ENCODE data around the gene PANK3. TPM values are rescaled to one million over a fixed set of nuclear protein-coding genes. Genes with fewer than 3 reads are reported as not detected.

PANK3 gene
- 97.9 and 111 TPM in 2 replicates for total RNA-seq (2014; rRNA removed; shearing (Covaris generic))

DNA sequence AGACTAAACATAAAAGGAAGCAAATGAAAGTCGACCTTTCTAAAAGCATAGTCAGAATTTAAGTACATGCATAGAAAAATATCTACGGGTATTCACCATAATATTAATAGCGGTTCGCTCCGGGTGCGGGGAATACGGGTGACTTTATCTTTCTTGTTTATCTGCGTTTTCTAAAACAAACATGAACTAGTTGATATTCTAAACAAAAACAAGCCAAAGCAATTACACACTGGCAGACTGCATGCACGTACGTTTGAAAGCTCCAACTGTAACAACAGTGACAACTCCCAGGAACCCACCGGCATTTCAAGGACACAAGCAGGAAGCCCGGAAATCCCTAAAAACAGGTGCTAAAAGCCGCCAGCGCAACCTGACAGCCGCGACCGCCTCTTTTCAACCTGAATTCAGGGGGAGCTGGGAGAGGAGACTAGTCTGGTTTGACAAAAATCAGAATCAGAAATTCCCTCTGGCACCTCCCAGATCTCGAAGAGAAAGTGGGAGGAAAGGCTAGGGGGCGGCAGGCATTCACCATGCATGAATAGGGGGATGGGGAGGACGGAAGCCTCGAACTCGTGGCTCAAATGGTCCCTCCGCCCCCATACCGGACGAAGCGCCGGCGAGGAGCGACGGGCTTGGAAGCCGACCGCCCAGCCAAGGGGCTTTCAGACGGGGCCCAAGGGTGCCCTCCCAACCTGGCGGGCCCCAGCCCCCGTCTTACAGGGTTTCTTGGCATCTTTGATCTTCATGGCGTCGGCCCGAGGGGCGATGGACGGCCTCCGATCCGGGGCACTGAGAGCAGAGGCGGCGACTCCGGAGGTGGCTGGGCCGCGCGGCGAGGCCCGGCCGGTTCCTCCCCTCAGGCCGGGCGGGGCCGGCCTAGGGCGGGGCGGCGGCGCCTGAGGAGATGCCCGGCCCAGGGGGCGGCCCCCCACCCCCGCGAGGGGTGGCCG, at the start of gene PANK3:
PANK3 (minus strand) TSS at position 831 of the 950 bp plus-strand sequence; CDS start at position 746, 85 bp downstream.
- Histone ChIP-seq H3K4me3 (peak within 1 kb of the TSS; percentile 90), H3K4me1 (0 out of 2 replicates have a peak, but pooled peaks cover 3% of the 10 kb centered on the region), H3K9me3 (replicated peaks) (no peaks in the 10 kb centered on the region), H3K27me3 (no peaks in the 10 kb centered on the region), H3K36me3 (peaks cover 21% of the 10 kb centered on the region), H3K27ac (peak within 1 kb of the TSS; percentile 95)
- peak; percentile 72 to 85 for DNase-seq

DNA sequence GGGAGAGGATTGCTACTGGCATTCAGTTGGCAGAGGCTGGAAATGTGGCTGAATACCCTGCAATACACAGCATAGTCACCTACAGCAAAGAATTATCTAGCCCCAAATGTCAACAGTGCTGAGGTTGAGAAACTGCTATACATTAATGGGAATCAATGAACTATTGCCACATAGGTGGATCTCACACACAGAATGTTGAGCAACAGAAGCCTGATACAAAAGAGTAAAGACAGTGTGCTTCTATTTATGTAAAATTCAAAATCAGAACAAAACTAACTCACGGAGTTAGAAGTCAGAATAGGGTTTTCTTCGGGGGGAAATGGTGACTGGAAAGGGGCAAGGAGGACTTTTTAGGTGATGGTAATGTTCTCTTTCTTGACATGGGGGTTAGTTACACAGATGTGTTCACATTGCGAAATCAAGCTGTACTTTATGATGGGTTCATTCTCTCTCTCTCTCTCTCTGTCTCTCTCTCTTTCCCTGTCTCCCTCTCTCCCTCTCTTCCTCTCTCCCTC, 45.7 kb upstream of the PANK3 start:
- no peak for DNase-seq
- Histone ChIP-seq H3K4me3 (no peak overlapping the region), H3K36me3 (no peaks in the 10 kb centered on the region), H3K9me3 (replicated peaks) (no peaks in the 10 kb centered on the region), H3K4me1 (no peaks in the 10 kb centered on the region), H3K27ac (no peak overlapping the region), H3K27me3 (no peaks in the 10 kb centered on the region)

- Histone ChIP-seq H3K27ac (no peak overlapping the region), H3K27me3 (no peaks in the 10 kb centered on the region), H3K9me3 (replicated peaks) (no peaks in the 10 kb centered on the region), H3K4me3 (no peak overlapping the region), H3K4me1 (no peaks in the 10 kb centered on the region), H3K36me3 (no peaks in the 10 kb centered on the region)
- DNase-seq: no peak
Measured at GRCh38 chr5:168620807-168621206, 41.6 kb upstream of the PANK3 start.

GRCh38 chr5:168614661-168615060, 35.5 kb upstream of the PANK3 start:
- DNase-seq: no peak
- no peaks in the 10 kb centered on the region for H3K9me3 ChIP-seq (replicated peaks)
- H3K27ac ChIP-seq: no peak overlapping the region
- H3K27me3 ChIP-seq: no peaks in the 10 kb centered on the region
- peaks cover 2% of the 10 kb centered on the region; the same call in 1 of the 2 replicates for H3K4me1 ChIP-seq
- no peaks in the 10 kb centered on the region for H3K36me3 ChIP-seq
- no peak overlapping the region for H3K4me3 ChIP-seq

DNA sequence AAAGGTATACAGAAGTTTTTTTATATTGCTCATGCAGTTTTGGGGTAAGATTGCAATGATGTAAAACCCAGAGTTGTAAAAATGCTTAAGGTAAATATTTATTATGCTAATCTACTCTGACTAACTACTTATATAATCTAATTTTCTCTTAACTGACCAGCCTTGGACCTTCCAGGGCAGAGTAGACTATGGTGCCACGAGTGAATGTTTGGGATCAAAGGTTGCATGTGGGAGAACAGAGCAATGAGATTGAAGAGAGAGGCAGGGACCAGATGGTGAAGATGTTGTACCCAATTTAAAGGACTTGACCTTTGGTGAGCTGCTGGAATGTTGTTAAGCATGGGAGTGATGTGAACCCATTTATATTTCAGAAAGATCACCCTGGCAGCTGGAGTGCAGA, 34.8 kb upstream of the PANK3 start:
- H3K27ac ChIP-seq: no peak overlapping the region
- peaks cover 2% of the 10 kb centered on the region; the same call in 1 of the 2 replicates for H3K4me1 ChIP-seq
- H3K27me3 ChIP-seq: no peaks in the 10 kb centered on the region
- H3K36me3 ChIP-seq: no peaks in the 10 kb centered on the region
- no peaks in the 10 kb centered on the region for H3K9me3 ChIP-seq (replicated peaks)
- H3K4me3 ChIP-seq: no peak overlapping the region
- no peak for DNase-seq

GRCh38 chr5:168613396-168613795, 34.2 kb upstream of the PANK3 start:
- Histone ChIP-seq H3K27me3 (0 out of 2 replicates have a peak, but pooled peaks cover 4% of the 10 kb centered on the region), H3K4me3 (no peak overlapping the region), H3K9me3 (replicated peaks) (no peaks in the 10 kb centered on the region), H3K4me1 (peaks cover 2% of the 10 kb centered on the region; the same call in 1 of the 2 replicates), H3K36me3 (no peaks in the 10 kb centered on the region), H3K27ac (no peak overlapping the region)
- DNase-seq: no peak

GRCh38 chr5:168612996-168613395, 33.8 kb upstream of the PANK3 start:
- Histone ChIP-seq H3K36me3 (no peaks in the 10 kb centered on the region), H3K9me3 (replicated peaks) (no peaks in the 10 kb centered on the region), H3K4me1 (peaks cover 2% of the 10 kb centered on the region; the same call in 1 of the 2 replicates), H3K27ac (no peak overlapping the region), H3K27me3 (0 out of 2 replicates have a peak, but pooled peaks cover 5% of the 10 kb centered on the region), H3K4me3 (no peak overlapping the region)
- DNase-seq: no peak

GRCh38 chr5:168612123-168612522, 33.0 kb upstream of the PANK3 start:
- H3K9me3 ChIP-seq (replicated peaks): no peaks in the 10 kb centered on the region
- H3K27ac ChIP-seq: no peak overlapping the region
- no peak overlapping the region for H3K4me3 ChIP-seq
- 0 out of 2 replicates have a peak, but pooled peaks cover 5% of the 10 kb centered on the region for H3K27me3 ChIP-seq
- no peaks in the 10 kb centered on the region for H3K36me3 ChIP-seq
- DNase-seq: no peak
- peaks cover 2% of the 10 kb centered on the region; the same call in 1 of the 2 replicates for H3K4me1 ChIP-seq

- no peaks in the 10 kb centered on the region for H3K9me3 ChIP-seq (replicated peaks)
- peaks cover 2% of the 10 kb centered on the region; the same call in 1 of the 2 replicates for H3K4me1 ChIP-seq
- no peak overlapping the region for H3K27ac ChIP-seq
- H3K36me3 ChIP-seq: no peaks in the 10 kb centered on the region
- 0 out of 2 replicates have a peak, but pooled peaks cover 5% of the 10 kb centered on the region for H3K27me3 ChIP-seq
- DNase-seq: no peak
- no peak overlapping the region for H3K4me3 ChIP-seq
Measured at GRCh38 chr5:168611165-168611564, 32.0 kb upstream of the PANK3 start.

DNA sequence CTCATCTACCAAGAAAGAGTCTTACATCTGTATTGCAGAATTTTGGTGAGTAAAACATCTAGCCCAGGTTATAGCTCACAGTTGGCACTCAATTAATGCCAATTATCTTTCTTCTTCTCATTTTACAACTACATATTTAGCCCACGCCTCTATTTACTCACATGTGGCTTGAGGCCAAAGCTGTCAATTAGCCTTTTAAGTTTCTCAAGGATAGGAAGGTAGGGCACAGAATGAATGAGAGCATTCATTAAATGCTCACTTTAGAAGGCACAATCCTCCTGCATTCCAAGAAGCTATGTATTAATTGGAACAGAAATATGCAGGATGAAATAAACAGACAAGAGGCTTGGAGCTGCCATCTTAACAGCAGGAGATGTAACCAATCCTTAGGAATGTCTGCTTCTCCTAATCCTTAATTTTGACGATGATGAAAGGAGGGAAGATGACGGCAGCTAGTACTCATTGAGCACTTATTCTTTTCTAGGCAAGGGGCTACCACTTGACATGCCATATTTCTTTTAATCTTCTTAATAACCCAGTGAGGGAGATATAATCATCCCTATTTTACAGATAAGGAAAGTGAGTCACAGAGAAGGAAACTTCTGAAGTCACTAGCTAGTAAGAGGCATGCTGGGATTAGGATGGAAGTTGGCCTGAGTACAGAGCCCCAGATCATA, 30.8 kb upstream of the PANK3 start:
- Histone ChIP-seq H3K4me1 (peaks cover 2% of the 10 kb centered on the region; the same call in 1 of the 2 replicates), H3K27me3 (0 out of 2 replicates have a peak, but pooled peaks cover 5% of the 10 kb centered on the region), H3K4me3 (no peak overlapping the region), H3K27ac (no peak overlapping the region), H3K9me3 (replicated peaks) (no peaks in the 10 kb centered on the region), H3K36me3 (no peaks in the 10 kb centered on the region)
- DNase-seq: no peak

DNA sequence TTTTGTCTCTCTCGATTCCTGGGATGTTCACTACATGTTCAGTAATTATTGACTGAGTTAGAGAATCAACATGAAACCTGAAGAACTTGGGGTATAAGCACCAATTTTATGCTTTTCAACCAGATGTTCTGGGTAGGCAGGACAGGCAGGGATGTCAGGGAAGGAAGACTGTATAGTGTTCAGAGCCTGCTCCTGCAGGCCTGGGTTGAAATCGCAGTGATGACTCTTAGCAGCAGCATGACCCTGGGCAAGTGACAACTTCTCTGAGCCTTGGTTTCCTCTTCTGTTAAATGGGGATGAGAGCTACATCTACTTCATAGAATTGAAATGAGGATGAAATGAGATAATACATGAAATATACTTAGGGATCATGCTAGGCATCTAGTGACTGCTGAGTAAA, 29.7 kb upstream of the PANK3 start:
- no peak overlapping the region for H3K27ac ChIP-seq
- peaks cover 2% of the 10 kb centered on the region; the same call in 1 of the 2 replicates for H3K4me1 ChIP-seq
- H3K9me3 ChIP-seq (replicated peaks): no peaks in the 10 kb centered on the region
- no peak overlapping the region for H3K4me3 ChIP-seq
- H3K36me3 ChIP-seq: no peaks in the 10 kb centered on the region
- 0 out of 2 replicates have a peak, but pooled peaks cover 5% of the 10 kb centered on the region for H3K27me3 ChIP-seq
- no peak for DNase-seq

DNA sequence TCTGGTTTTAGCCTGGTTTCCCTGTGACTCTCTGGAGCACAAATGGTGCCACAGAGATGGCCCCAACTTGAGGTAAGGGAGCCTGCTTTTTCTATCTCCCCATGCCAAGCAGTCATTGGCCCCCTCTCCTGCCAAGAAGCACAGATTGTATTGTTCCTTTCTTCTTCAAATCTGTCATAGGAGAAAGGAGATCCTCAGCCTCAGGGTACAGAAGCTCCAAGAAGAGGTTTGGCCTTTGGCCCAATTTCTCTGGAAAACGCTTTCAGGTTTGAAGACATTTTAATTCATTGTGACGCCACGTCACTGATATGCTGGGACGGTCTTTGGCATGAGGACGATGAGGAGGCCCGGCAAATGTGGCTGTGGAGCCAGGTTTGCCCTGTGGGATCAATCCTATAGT, 29.2 kb upstream of the PANK3 start:
- DNase-seq: no peak
- no peaks in the 10 kb centered on the region for H3K36me3 ChIP-seq
- no peak overlapping the region for H3K4me3 ChIP-seq
- peaks cover 2% of the 10 kb centered on the region; the same call in 1 of the 2 replicates for H3K4me1 ChIP-seq
- H3K27me3 ChIP-seq: 0 out of 2 replicates have a peak, but pooled peaks cover 5% of the 10 kb centered on the region
- H3K27ac ChIP-seq: no peak overlapping the region
- no peaks in the 10 kb centered on the region for H3K9me3 ChIP-seq (replicated peaks)

- DNase-seq: no peak
- no peak overlapping the region for H3K4me3 ChIP-seq
- H3K36me3 ChIP-seq: no peaks in the 10 kb centered on the region
- H3K27ac ChIP-seq: no peak overlapping the region
- H3K4me1 ChIP-seq: peaks cover 2% of the 10 kb centered on the region; the same call in 1 of the 2 replicates
- no peaks in the 10 kb centered on the region for H3K9me3 ChIP-seq (replicated peaks)
- 0 out of 2 replicates have a peak, but pooled peaks cover 5% of the 10 kb centered on the region for H3K27me3 ChIP-seq
Measured at GRCh38 chr5:168607946-168608345, 28.8 kb upstream of the PANK3 start.

DNA sequence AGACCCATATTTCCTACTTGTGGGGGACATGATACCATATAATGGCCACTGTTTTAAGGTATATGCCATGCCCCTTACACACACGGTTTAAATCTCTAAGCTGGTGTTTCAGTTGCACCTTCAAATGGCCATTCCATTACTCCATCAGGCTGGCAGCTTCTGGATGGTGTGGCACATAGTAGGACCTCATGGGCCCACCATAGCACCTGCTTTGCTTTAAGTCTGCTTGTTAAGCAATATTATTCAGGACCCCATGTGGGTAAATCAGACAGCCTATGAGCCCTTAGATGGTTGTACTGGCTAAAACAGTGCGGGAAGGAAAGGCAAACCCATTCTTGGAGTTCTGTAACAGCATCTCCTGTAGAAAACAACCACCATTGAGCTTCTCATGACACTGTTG, 27.4 kb upstream of the PANK3 start:
- Histone ChIP-seq H3K4me3 (no peak overlapping the region), H3K4me1 (peaks cover 2% of the 10 kb centered on the region; the same call in 1 of the 2 replicates), H3K36me3 (no peaks in the 10 kb centered on the region), H3K9me3 (replicated peaks) (no peaks in the 10 kb centered on the region), H3K27me3 (0 out of 2 replicates have a peak, but pooled peaks cover 5% of the 10 kb centered on the region), H3K27ac (no peak overlapping the region)
- DNase-seq: no peak

Data from SJCRH30 (cell line).